A673 (cell line): ENCODE measurements around the gene LRBA. TPM values are rescaled to one million over a fixed set of nuclear protein-coding genes. Genes with fewer than 3 reads are reported as not detected.

Experiments
- BruUV-seq: library from RNA; stranded (reverse); fragments of 400-500 nt; replicated peaks from 2 replicates; lab custom pipeline; 2021; lab: Mats Ljungman, UMichigan
- CTCF ChIA-PET: fragments of 300-600 bp; sonication (Branson Sonifier 250); formaldehyde crosslinking; loops from one replicate; lab custom pipeline; 2022; ENCODE audit warnings: antibody characterized with exemption; lab: Charles Lee
- POLR2A ChIA-PET: fragments of 300-600 bp; sonication (Branson Sonifier 250); formaldehyde crosslinking; loops from one replicate; lab custom pipeline; 2022; ENCODE audit warnings: antibody characterized with exemption; ENCODE audit not compliant: low non-redundant PET; lab: Charles Lee
- DNase-seq: peaks from one replicate; pipeline ENCODE4 v3.0.0-alpha.2; 2015; ENCODE audit warnings: low spot score
- H3K27ac ChIP-seq: fragments of 200-600 bp; sonication (generic); 2 replicates; pipeline ENCODE4 v1.5.1; 2016; ENCODE audit warnings: mixed run types, low read depth, mild to moderate bottlenecking, mixed read lengths, antibody characterized with exemption, low read length; ENCODE audit not compliant: poor library complexity, severe bottlenecking
- H3K27me3 ChIP-seq: fragments of 200-600 bp; sonication (generic); replicated peaks from 2 replicates; pipeline ENCODE4 v1.6.1; 2017; ENCODE audit warnings: mixed run types, low read depth, mild to moderate bottlenecking, mixed read lengths, antibody characterized with exemption, low read length; ENCODE audit not compliant: insufficient read depth, poor library complexity
- H3K36me3 ChIP-seq: fragments of 200-600 bp; sonication (generic); 2 replicates; pipeline ENCODE4 v1.6.1; 2016; ENCODE audit warnings: mixed run types, mild to moderate bottlenecking, mixed read lengths, antibody characterized with exemption, low read length; ENCODE audit not compliant: insufficient read depth, poor library complexity, severe bottlenecking
- H3K4me1 ChIP-seq: fragments of 200-600 bp; sonication (generic); 2 replicates; pipeline ENCODE4 v1.6.1; 2017; ENCODE audit warnings: mixed run types, mild to moderate bottlenecking, mixed read lengths, antibody characterized with exemption, low read length; ENCODE audit not compliant: insufficient read depth, poor library complexity, severe bottlenecking
- H3K4me3 ChIP-seq: fragments of 200-600 bp; sonication (generic); 2 replicates; pipeline ENCODE4 v1.5.1; 2016; ENCODE audit warnings: low read depth, mixed run types, mild to moderate bottlenecking, mixed read lengths, low read length; ENCODE audit not compliant: poor library complexity, severe bottlenecking
- H3K9me3 ChIP-seq: fragments of 200-600 bp; sonication (generic); 2 replicates; pipeline ENCODE4 v1.6.1; 2016; ENCODE audit warnings: mixed run types, low read depth, mild to moderate bottlenecking, mixed read lengths, antibody characterized with exemption, low read length; ENCODE audit not compliant: poor library complexity, severe bottlenecking
- CTCF ChIP-seq: fragments of 300-800, 200-600 bp; sonication (generic); conservative IDR thresholded peaks from 2 replicates; pipeline ENCODE4 v1.5.1; 2017; ENCODE audit warnings: low read depth, mild to moderate bottlenecking, antibody characterized with exemption, low read length, moderate library complexity, mixed read lengths
- EZH2 ChIP-seq: fragments of 200-600 bp; sonication (generic); IDR thresholded peaks from 2 replicates; pipeline ENCODE4 v1.6.1; 2017; ENCODE audit warnings: borderline replicate concordance, low read depth, mild to moderate bottlenecking, mixed read lengths, antibody characterized with exemption, low read length; ENCODE audit not compliant: poor library complexity, severe bottlenecking
- intact Hi-C: fragments of 100-400 bp; cut with micrococcal nuclease; formaldehyde crosslinking; loops from one replicate; pipeline ENCODE4 v1.10.0; 2022; ENCODE audit not compliant: unreplicated experiment
- total RNA-seq: library from RNA; stranded (reverse); gene quantifications from 2 replicates; pipeline ENCODE4 v1.2.3, GENCODE V29; 2021

LRBA gene
- total RNA-seq, 1 experiment from 2014 or later = 35.7 TPM

GRCh38 chr4:150769248-150769647 lies 245.8 kb downstream of the LRBA start:
- Histone ChIP-seq H3K36me3 (no peaks in the 10 kb centered on the region), H3K4me3 (no peak overlapping the region), H3K4me1 (no peaks in the 10 kb centered on the region), H3K27ac (no peak overlapping the region), H3K9me3 (no peaks in the 10 kb centered on the region), H3K27me3 (no peaks in the 10 kb centered on the region)
- no peak for TF ChIP-seq CTCF
- no peak for TF ChIP-seq EZH2
- no peak for DNase-seq
- intact Hi-C loops = no loop called here
- ChIA-PET CTCF (no interaction called here), POLR2A (no interaction called here)
- no TSS peak for BruUV-seq

DNA sequence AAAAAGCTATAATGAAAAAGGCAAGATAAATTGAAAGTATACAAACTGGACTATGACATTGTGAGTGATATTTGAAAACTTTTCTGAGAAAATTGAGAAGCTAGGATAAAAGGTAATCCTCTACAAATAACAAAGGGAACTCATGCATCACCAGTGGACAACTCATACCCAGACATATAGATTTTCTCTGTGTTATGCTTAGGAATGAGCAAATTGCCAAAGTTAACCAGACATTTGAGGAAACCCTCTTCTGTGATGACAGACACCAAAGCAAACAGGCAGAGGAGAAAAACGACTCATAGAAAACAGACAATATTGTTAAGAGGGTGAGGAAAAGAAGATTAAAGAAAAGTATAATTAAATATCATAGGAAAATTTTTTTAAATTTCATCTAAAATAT lies 246.6 kb downstream of the LRBA start:
- H3K4me3 ChIP-seq = no peak overlapping the region
- H3K9me3 ChIP-seq = no peaks in the 10 kb centered on the region
- H3K36me3 ChIP-seq = no peaks in the 10 kb centered on the region
- intact Hi-C loops = no loop called here
- H3K27ac ChIP-seq = no peak overlapping the region
- H3K4me1 ChIP-seq = no peaks in the 10 kb centered on the region
- TF ChIP-seq CTCF (no peak), EZH2 (no peak)
- POLR2A ChIA-PET = no interaction called here
- BruUV-seq = no TSS peak
- no peaks in the 10 kb centered on the region for H3K27me3 ChIP-seq
- CTCF ChIA-PET = no interaction called here
- no peak for DNase-seq

- Histone ChIP-seq H3K9me3 (no peaks in the 10 kb centered on the region), H3K4me1 (no peaks in the 10 kb centered on the region), H3K27me3 (no peaks in the 10 kb centered on the region), H3K36me3 (no peaks in the 10 kb centered on the region), H3K4me3 (no peak overlapping the region), H3K27ac (no peak overlapping the region)
- intact Hi-C loops = no loop called here
- no peak for DNase-seq
- TF ChIP-seq CTCF (no peak), EZH2 (no peak)
- BruUV-seq = no TSS peak
- POLR2A ChIA-PET = no interaction called here
- CTCF ChIA-PET = no interaction called here
Measured at GRCh38 chr4:150765216-150765615, 249.9 kb downstream of the LRBA start.
